IMR-90 (cell line): Measurements from ENCODE around the gene NUP93. TPM values are rescaled to one million over a fixed set of nuclear protein-coding genes. Genes with fewer than 3 reads are reported as not detected.

Experiments
- BHLHE40 ChIP-seq: fragments of 150-350 bp; IDR thresholded peaks from 2 replicates; pipeline ENCODE4 v1.6.1; 2016; ENCODE audit warnings: mild to moderate bottlenecking, low read depth, low read length
- CHD1 ChIP-seq: IDR thresholded peaks from 2 replicates; pipeline ENCODE4 v1.6.1; 2012; ENCODE audit warnings: low read depth, low read length, improper control_type of control experiment
- FOS ChIP-seq: fragments of 150-350 bp; IDR thresholded peaks from 2 replicates; pipeline ENCODE4 v1.6.1; 2016; ENCODE audit warnings: low read depth, low read length
- polyA plus RNA-seq, 3 experiments: library from polyadenylated mRNA; depleted of rRNA; stranded (reverse); fragments of >200 nt; gene quantifications; 2 replicates each; pipeline ENCODE4 v1.2.3, GENCODE V29; 2012; ENCODE audit warnings: low replicate concordance in 1 of 3
- total RNA-seq: library from RNA; depleted of rRNA; stranded (reverse); fragments of >200 nt; gene quantifications from 2 replicates; pipeline ENCODE4 v1.2.3, GENCODE V29; 2012

NUP93 gene
- total and polyA plus RNA-seq, 2 of the 4 experiments (the other 2 are of a cell fraction): 54.6 to 72.6 TPM

- no peak for TF ChIP-seq FOS
- no peak for TF ChIP-seq CHD1
- TF ChIP-seq BHLHE40: 0 out of 2 replicates have a peak, but pooled peaks have one; percentile 12
Measured at GRCh38 chr16:56681939-56682702, 47.8 kb upstream of the NUP93 start, which contains the start of gene MT1X (continued).
